Measurements from ENCODE around the gene CWC27.

CWC27 gene

GRCh38 chr5:65041296-65042158 is 272.8 kb downstream of the CWC27 start:
- 100% methylated on average over 2 of the region's 2 CpGs for WGBS (ENCODE audit: insufficient coverage)
- peak in 2 of 3 donors; percentile 31 for DNase-seq
- POLR2A ChIA-PET = no interaction called here
- H3K9me3 ChIP-seq (ENCODE audit: control extremely low read depth in 1 of 5, control insufficient read depth in 4 of 5, insufficient read depth in 2 of 5, low read depth in 1 of 5, low read length in 4 of 5) = no peaks in the 10 kb centered on the region
- peaks cover 1 to 16% (median 3%) of the 10 kb centered on the region in 4 experiments for H3K4me1 ChIP-seq (ENCODE audit: control extremely low read depth in 1 of 4, control insufficient read depth in 4 of 4, insufficient read depth in 4 of 4, low read length in 3 of 4)
- CTCF ChIA-PET = no interaction called here
- H3K27ac ChIP-seq (ENCODE audit: insufficient read depth in 1 of 2, low read depth in 1 of 2, low read length in 2 of 2, poor library complexity in 1 of 2, severe bottlenecking in 2 of 2) = no peak overlapping the region
- H3K36me3 ChIP-seq (ENCODE audit: control insufficient read depth in 4 of 4, insufficient read depth in 4 of 4, low read length in 3 of 4) = no peaks in the 10 kb centered on the region
- H3K27me3 ChIP-seq (replicated peaks in 2 of 5; ENCODE audit: control insufficient read depth in 4 of 5, insufficient read depth in 5 of 5, low read length in 4 of 5) = no peaks in the 10 kb centered on the region
- no peak overlapping the region for H3K4me3 ChIP-seq (ENCODE audit: control insufficient read depth in 1 of 7, extremely low read depth in 1 of 7, insufficient read depth in 4 of 7, low read depth in 2 of 7, low read length in 6 of 7)

DNA sequence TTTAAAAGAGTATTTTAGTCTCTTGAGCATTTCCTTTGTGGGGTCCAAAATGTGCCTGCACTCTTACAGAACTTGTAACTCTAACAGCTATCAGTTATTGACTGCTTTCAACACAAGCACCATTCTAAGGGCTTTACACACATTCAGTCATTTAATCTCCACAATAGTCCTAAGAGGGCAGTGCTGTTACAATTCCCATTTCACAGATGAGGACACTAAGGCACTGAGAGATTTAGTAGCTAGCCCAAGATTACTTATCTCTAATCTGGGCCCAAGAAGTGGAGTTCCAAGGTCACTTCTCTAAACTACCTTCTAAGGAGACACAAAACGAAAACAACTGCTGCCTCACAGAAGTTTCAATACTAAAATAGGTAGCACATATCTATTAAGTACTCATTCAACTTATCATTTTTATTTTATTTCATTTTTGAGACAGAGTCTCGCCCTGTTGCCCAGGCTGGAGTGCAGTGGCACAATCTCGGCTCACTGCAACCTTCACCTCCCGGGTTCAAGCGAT is 275.2 kb downstream of the CWC27 start:
- WGBS (ENCODE audit: insufficient coverage) = 97% methylated on average over 4 of the region's 5 CpGs
- CTCF ChIA-PET = no interaction called here

DNA sequence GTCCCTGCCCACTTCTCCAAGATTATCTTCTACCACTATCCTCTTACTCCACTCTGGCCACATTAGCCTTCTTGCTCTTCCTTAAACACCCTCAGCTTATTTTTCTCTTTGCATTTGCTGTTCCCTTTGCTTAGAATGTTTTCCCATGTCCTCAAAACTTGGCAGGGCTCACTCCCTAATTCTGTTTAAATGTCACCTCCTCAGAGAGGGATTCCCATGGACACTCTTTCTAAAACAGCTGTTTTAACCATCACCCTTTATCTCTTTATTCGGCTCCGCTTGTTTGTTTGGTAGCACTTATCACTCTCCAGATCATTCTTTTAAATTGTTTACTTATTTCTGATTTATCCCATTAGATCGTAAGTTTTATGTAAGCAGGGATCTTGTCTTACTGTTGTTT is 278.5 kb downstream of the CWC27 start:
- H3K9me3 ChIP-seq (ENCODE audit: control extremely low read depth in 1 of 5, control insufficient read depth in 4 of 5, insufficient read depth in 2 of 5, low read depth in 1 of 5, low read length in 4 of 5) = no peaks in the 10 kb centered on the region
- H3K27ac ChIP-seq (ENCODE audit: insufficient read depth in 1 of 2, low read depth in 1 of 2, low read length in 2 of 2, poor library complexity in 1 of 2, severe bottlenecking in 2 of 2) = no peak overlapping the region
- H3K36me3 ChIP-seq (ENCODE audit: control insufficient read depth in 4 of 4, insufficient read depth in 4 of 4, low read length in 3 of 4) = no peaks in the 10 kb centered on the region
- POLR2A ChIA-PET = no interaction called here
- no CpG with 5 or more reads among the region's 3 CpGs for WGBS (ENCODE audit: insufficient coverage)
- H3K27me3 ChIP-seq (replicated peaks in 2 of 5; ENCODE audit: control insufficient read depth in 4 of 5, insufficient read depth in 5 of 5, low read length in 4 of 5) = no peaks in the 10 kb centered on the region
- no peak for DNase-seq
- CTCF ChIA-PET = interaction anchor here (1.1 kb wide), 1 partner anchor 9 kb away, joined by 4 read pairs; no protein-coding TSS in a partner anchor
- H3K4me3 ChIP-seq (ENCODE audit: control insufficient read depth in 1 of 7, extremely low read depth in 1 of 7, insufficient read depth in 4 of 7, low read depth in 2 of 7, low read length in 6 of 7) = no peak overlapping the region
- peaks cover 0 to 4% (median 0%) of the 10 kb centered on the region in 4 experiments for H3K4me1 ChIP-seq (ENCODE audit: control extremely low read depth in 1 of 4, control insufficient read depth in 4 of 4, insufficient read depth in 4 of 4, low read length in 3 of 4)

More for the DNA sequence above, 275.2 kb downstream of the CWC27 start:
- H3K9me3 ChIP-seq (ENCODE audit: control extremely low read depth in 1 of 5, control insufficient read depth in 4 of 5, insufficient read depth in 2 of 5, low read depth in 1 of 5, low read length in 4 of 5) = no peaks in the 10 kb centered on the region
- H3K36me3 ChIP-seq (ENCODE audit: control insufficient read depth in 4 of 4, insufficient read depth in 4 of 4, low read length in 3 of 4) = no peaks in the 10 kb centered on the region
- H3K27me3 ChIP-seq (replicated peaks in 2 of 5; ENCODE audit: control insufficient read depth in 4 of 5, insufficient read depth in 5 of 5, low read length in 4 of 5) = no peaks in the 10 kb centered on the region
- POLR2A ChIA-PET = no interaction called here
- H3K27ac ChIP-seq (ENCODE audit: insufficient read depth in 1 of 2, low read depth in 1 of 2, low read length in 2 of 2, poor library complexity in 1 of 2, severe bottlenecking in 2 of 2) = no peak overlapping the region
- no peak for DNase-seq
- peaks cover 0 to 13% (median 0%) of the 10 kb centered on the region in 4 experiments for H3K4me1 ChIP-seq (ENCODE audit: control extremely low read depth in 1 of 4, control insufficient read depth in 4 of 4, insufficient read depth in 4 of 4, low read length in 3 of 4)
- H3K4me3 ChIP-seq (ENCODE audit: control insufficient read depth in 1 of 7, extremely low read depth in 1 of 7, insufficient read depth in 4 of 7, low read depth in 2 of 7, low read length in 6 of 7) = no peak overlapping the region

DNA sequence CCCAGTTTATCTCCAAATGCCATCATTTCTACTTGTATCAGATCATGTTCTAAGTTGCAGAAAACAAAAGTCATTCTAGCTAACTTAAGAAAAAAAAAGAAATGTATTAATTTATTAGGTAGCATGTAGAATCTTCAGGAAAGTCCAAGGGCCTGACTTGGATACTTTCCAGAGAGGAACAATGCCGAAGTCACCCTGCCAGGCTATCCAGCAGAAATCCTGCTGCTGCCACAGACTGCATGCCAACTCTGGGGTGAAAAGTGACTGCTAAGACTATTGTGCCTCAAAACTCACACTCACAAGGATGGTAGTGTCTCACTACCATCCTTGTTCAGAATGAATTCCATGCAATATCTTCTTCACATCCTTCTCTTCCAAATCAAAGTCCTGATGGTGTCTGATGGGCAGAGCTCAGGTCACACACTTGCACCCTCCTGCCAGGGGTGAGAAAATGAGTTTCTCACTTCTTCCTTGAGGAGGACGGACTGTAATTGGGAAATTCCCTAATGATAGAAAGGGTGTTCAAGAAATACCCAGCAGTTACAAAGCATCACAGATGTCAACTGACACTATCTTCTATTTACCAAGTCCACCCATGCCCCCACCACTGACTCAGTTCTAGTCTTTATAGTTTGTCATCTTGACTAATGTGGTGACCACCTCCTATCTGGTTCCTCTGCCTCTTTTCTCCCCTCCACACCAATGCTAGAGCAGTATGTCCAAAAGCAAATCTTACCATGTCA is 279.4 kb downstream of the CWC27 start:
- no peak overlapping the region for H3K4me3 ChIP-seq (ENCODE audit: control insufficient read depth in 1 of 7, extremely low read depth in 1 of 7, insufficient read depth in 4 of 7, low read depth in 2 of 7, low read length in 6 of 7)
- no peak for DNase-seq
- peaks cover 0 to 4% (median 0%) of the 10 kb centered on the region in 4 experiments for H3K4me1 ChIP-seq (ENCODE audit: control extremely low read depth in 1 of 4, control insufficient read depth in 4 of 4, insufficient read depth in 4 of 4, low read length in 3 of 4)
- ChIA-PET CTCF (interaction anchor here (0.8 to 1.1 kb wide), 2 partner anchors 10 kb away, joined by 3 to 4 read pairs; no protein-coding TSS in a partner anchor), POLR2A (interaction anchor here (0.8 kb wide), 1 partner anchor 11 kb away, joined by 4 read pairs; no protein-coding TSS in a partner anchor)
- H3K27me3 ChIP-seq (replicated peaks in 2 of 5; ENCODE audit: control insufficient read depth in 4 of 5, insufficient read depth in 5 of 5, low read length in 4 of 5) = no peaks in the 10 kb centered on the region
- WGBS (ENCODE audit: insufficient coverage) = 82% methylated on average over 1 of the region's 2 CpGs
- H3K36me3 ChIP-seq (ENCODE audit: control insufficient read depth in 4 of 4, insufficient read depth in 4 of 4, low read length in 3 of 4) = no peaks in the 10 kb centered on the region
- H3K27ac ChIP-seq (ENCODE audit: insufficient read depth in 1 of 2, low read depth in 1 of 2, low read length in 2 of 2, poor library complexity in 1 of 2, severe bottlenecking in 2 of 2) = no peak overlapping the region
- H3K9me3 ChIP-seq (ENCODE audit: control extremely low read depth in 1 of 5, control insufficient read depth in 4 of 5, insufficient read depth in 2 of 5, low read depth in 1 of 5, low read length in 4 of 5) = no peaks in the 10 kb centered on the region

GRCh38 chr5:65050140-65050539 is 281.4 kb downstream of the CWC27 start:
- no peak overlapping the region for H3K4me3 ChIP-seq (ENCODE audit: control insufficient read depth in 1 of 7, extremely low read depth in 1 of 7, insufficient read depth in 4 of 7, low read depth in 2 of 7, low read length in 6 of 7)
- no peaks in the 10 kb centered on the region for H3K36me3 ChIP-seq (ENCODE audit: control insufficient read depth in 4 of 4, insufficient read depth in 4 of 4, low read length in 3 of 4)
- no peaks in the 10 kb centered on the region for H3K27me3 ChIP-seq (replicated peaks in 2 of 5; ENCODE audit: control insufficient read depth in 4 of 5, insufficient read depth in 5 of 5, low read length in 4 of 5)
- H3K27ac ChIP-seq (ENCODE audit: insufficient read depth in 1 of 2, low read depth in 1 of 2, low read length in 2 of 2, poor library complexity in 1 of 2, severe bottlenecking in 2 of 2) = no peak overlapping the region
- H3K9me3 ChIP-seq (ENCODE audit: control extremely low read depth in 1 of 5, control insufficient read depth in 4 of 5, insufficient read depth in 2 of 5, low read depth in 1 of 5, low read length in 4 of 5) = peaks cover 0 to 4% (median 0%) of the 10 kb centered on the region in 5 experiments
- ChIA-PET POLR2A (no interaction called here), CTCF (no interaction called here)
- no peak for DNase-seq
- H3K4me1 ChIP-seq (ENCODE audit: control extremely low read depth in 1 of 4, control insufficient read depth in 4 of 4, insufficient read depth in 4 of 4, low read length in 3 of 4) = peaks cover 0 to 4% (median 0%) of the 10 kb centered on the region in 4 experiments

GRCh38 chr5:65050826-65051498 is 282.2 kb downstream of the CWC27 start:
- Histone ChIP-seq H3K27ac (ENCODE audit: insufficient read depth in 1 of 2, low read depth in 1 of 2, low read length in 2 of 2, poor library complexity in 1 of 2, severe bottlenecking in 2 of 2) (no peak overlapping the region), H3K36me3 (ENCODE audit: control insufficient read depth in 4 of 4, insufficient read depth in 4 of 4, low read length in 3 of 4) (no peaks in the 10 kb centered on the region), H3K27me3 (replicated peaks in 2 of 5; ENCODE audit: control insufficient read depth in 4 of 5, insufficient read depth in 5 of 5, low read length in 4 of 5) (no peaks in the 10 kb centered on the region), H3K4me3 (ENCODE audit: control insufficient read depth in 1 of 7, extremely low read depth in 1 of 7, insufficient read depth in 4 of 7, low read depth in 2 of 7, low read length in 6 of 7) (no peak overlapping the region), H3K9me3 (ENCODE audit: control extremely low read depth in 1 of 5, control insufficient read depth in 4 of 5, insufficient read depth in 2 of 5, low read depth in 1 of 5, low read length in 4 of 5) (peaks cover 0 to 8% (median 0%) of the 10 kb centered on the region in 5 experiments), H3K4me1 (ENCODE audit: control extremely low read depth in 1 of 4, control insufficient read depth in 4 of 4, insufficient read depth in 4 of 4, low read length in 3 of 4) (peaks cover 0 to 4% (median 0%) of the 10 kb centered on the region in 4 experiments)
- CTCF ChIA-PET = no interaction called here
- WGBS (ENCODE audit: insufficient coverage) = 100% methylated on average over 4 of the region's 5 CpGs
- no peak for DNase-seq
- POLR2A ChIA-PET = no interaction called here
